SK-N-SH (cell line): ENCODE measurements around the gene MINDY1.

Experiments
- EP300 ChIP-seq, 2 experiments: IDR thresholded peaks; 2 replicates each; pipeline versions ENCODE4 v1.4.0 to v1.6.1; 2012; ENCODE audit warnings: borderline replicate concordance in 1 of 2, low read depth in 1 of 2, low read length in 1 of 2
- EZH2phosphoT487 ChIP-seq: fragments of 200-600 bp; sonication (generic); IDR thresholded peaks from 2 replicates; pipeline ENCODE4 v1.6.1; 2017; ENCODE audit warnings: low read depth, mixed run types, mild to moderate bottlenecking, antibody characterized with exemption, moderate library complexity, borderline replicate concordance
- NFIC ChIP-seq: IDR thresholded peaks from 2 replicates; pipeline ENCODE4 v1.4.0; 2012; ENCODE audit warnings: borderline replicate concordance
- RAD21 ChIP-seq: IDR thresholded peaks from 2 replicates; pipeline ENCODE4 v1.6.1; 2012; ENCODE audit warnings: mild to moderate bottlenecking, low read length
- SIN3A ChIP-seq: IDR thresholded peaks from 2 replicates; pipeline ENCODE4 v1.6.1; 2012; ENCODE audit warnings: low read depth, mild to moderate bottlenecking, low read length, moderate library complexity, borderline replicate concordance
- TF ChIP-seq, protein P1 (sequence below): fragments of 200-600 bp; sonication (generic); IDR thresholded peaks from 2 replicates; pipeline ENCODE4 v1.6.1; 2017; ENCODE audit warnings: antibody characterized with exemption, mild to moderate bottlenecking, moderate library complexity

DNA sequence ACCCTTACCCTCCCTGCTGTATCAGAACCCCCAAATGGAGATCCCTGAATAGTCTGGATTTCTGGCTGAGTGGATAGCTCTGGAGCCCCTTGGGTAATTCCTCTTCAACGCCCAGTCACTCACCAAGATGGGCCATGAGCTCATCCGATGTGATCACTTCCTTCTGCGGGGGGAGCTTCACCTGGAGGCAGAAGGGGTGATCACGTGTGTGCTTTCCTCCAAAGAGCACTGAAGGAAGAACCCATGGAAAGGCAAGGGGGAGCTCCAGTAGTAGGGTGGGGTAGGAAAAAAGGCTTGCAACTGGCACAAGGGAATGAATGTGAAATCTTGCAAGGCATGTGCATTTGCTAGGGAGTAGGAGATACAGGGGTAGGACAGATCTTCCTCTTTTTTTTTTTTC lies 5.1 kb downstream of the MINDY1 start:
- TF ChIP-seq NFIC (no peak), EZH2phosphoT487 (no peak), RAD21 (no peak), EP300 (IDR thresholded peaks at IDR 0.05; ENCODE audit: borderline replicate concordance in 1 of 2, low read depth in 1 of 2, low read length in 1 of 2) (no peak), SIN3A (no peak)
- TF ChIP-seq, protein P1, sequence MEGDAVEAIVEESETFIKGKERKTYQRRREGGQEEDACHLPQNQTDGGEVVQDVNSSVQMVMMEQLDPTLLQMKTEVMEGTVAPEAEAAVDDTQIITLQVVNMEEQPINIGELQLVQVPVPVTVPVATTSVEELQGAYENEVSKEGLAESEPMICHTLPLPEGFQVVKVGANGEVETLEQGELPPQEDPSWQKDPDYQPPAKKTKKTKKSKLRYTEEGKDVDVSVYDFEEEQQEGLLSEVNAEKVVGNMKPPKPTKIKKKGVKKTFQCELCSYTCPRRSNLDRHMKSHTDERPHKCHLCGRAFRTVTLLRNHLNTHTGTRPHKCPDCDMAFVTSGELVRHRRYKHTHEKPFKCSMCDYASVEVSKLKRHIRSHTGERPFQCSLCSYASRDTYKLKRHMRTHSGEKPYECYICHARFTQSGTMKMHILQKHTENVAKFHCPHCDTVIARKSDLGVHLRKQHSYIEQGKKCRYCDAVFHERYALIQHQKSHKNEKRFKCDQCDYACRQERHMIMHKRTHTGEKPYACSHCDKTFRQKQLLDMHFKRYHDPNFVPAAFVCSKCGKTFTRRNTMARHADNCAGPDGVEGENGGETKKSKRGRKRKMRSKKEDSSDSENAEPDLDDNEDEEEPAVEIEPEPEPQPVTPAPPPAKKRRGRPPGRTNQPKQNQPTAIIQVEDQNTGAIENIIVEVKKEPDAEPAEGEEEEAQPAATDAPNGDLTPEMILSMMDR: no peak
